K562 (cell line): ENCODE results near the gene MAPK13. TPM values are rescaled to one million over a fixed set of nuclear protein-coding genes. Genes with fewer than 3 reads are reported as not detected.

Source experiments
- ATAC-seq: fragments of 200-7000 bp; cut with Tn5 transposase; 3 replicates; pipeline ENCODE4 v1.9.1; 2020; ENCODE audit warnings: moderate library complexity
- BruUV-seq: library from RNA; stranded (reverse); fragments of 400-500 nt; replicated peaks from 2 replicates; lab custom pipeline; 2021; lab: Mats Ljungman, UMichigan
- CTCF ChIA-PET: fragments of 300-600 bp; formaldehyde crosslinking; extraction: SDS; loops from one replicate; lab custom pipeline; 2021; ENCODE audit warnings: low intra/inter-chr PET ratio; lab: Yijun Ruan, JAX
- POLR2A ChIA-PET: fragments of 300-600, 350-650 bp; sonication (Branson Sonifier 250); formaldehyde crosslinking; extraction: SDS; loops from one replicate; lab custom pipeline; 2021; ENCODE audit warnings: antibody characterized with exemption, inconsistent platforms; lab: Yijun Ruan, JAX
- DNase-seq, 4 experiments: peaks; one replicate each; pipeline versions ENCODE4 v3.0.0 to v3.0.0-alpha.2; 2011 to 2018; ENCODE audit warnings: low spot score in 3 of 4, mixed read lengths in 3 of 4; ENCODE audit errors: extremely low read depth in 1 of 4
- FAIRE-seq: peaks from 2 replicates; lab custom pipeline; 2011; peaks lifted over from hg19 to GRCh38; lab: Jason Lieb, UNC
- H2AFZ ChIP-seq: 2 replicates; pipeline ENCODE4 v1.6.0; 2011; ENCODE audit warnings: low read depth, low read length, control low read depth, inconsistent platforms
- H3K27ac ChIP-seq: fragments of 200-600 bp; 3 replicates; pipeline ENCODE4 v1.8.0; 2011; ENCODE audit warnings: low read depth, mild to moderate bottlenecking, control low read depth, inconsistent platforms, low read length, moderate library complexity, mixed read lengths; ENCODE audit errors: extremely low read depth
- H3K27me3 ChIP-seq, 2 experiments: fragments of 300-600 bp in 1 of 2; 2 replicates in 1 of 2; 3 replicates in 1 of 2; pipeline versions ENCODE4 v1.6.0 to v1.8.0; 2011; ENCODE audit warnings: inconsistent platforms in 2 of 2, low read length in 2 of 2, mild to moderate bottlenecking in 1 of 2, mixed read lengths in 1 of 2, moderate library complexity in 1 of 2; ENCODE audit not compliant: control insufficient read depth in 2 of 2, insufficient read depth in 2 of 2
- H3K36me3 ChIP-seq: fragments of 300-600 bp; 3 replicates; pipeline ENCODE4 v1.8.0; 2011; ENCODE audit warnings: mild to moderate bottlenecking, low read length, inconsistent platforms; ENCODE audit not compliant: control insufficient read depth, insufficient read depth
- H3K4me1 ChIP-seq, 2 experiments: fragments of 200-600 bp in 1 of 2; replicated peaks in 1 of 2; 2 replicates in 1 of 2; 3 replicates in 1 of 2; pipeline versions ENCODE4 v1.5.1 to v1.8.0; 2011; ENCODE audit warnings: inconsistent platforms in 2 of 2, low read length in 2 of 2, mild to moderate bottlenecking in 1 of 2, mixed read lengths in 1 of 2, moderate library complexity in 1 of 2; ENCODE audit not compliant: control insufficient read depth in 2 of 2, insufficient read depth in 2 of 2
- H3K4me2 ChIP-seq: 2 replicates; pipeline ENCODE4 v1.6.1; 2011; ENCODE audit warnings: low read length, control low read depth, inconsistent platforms, mixed read lengths; ENCODE audit not compliant: insufficient read depth
- H3K4me3 ChIP-seq: fragments of 200-600 bp; sonication (generic), shearing (Covaris generic); 2 replicates; pipeline ENCODE4 v1.5.1; 2016; ENCODE audit warnings: control low read depth, inconsistent platforms
- H3K79me2 ChIP-seq: fragments of 200-600 bp; 3 replicates; pipeline ENCODE4 v1.8.0; 2011; ENCODE audit warnings: low read length, inconsistent platforms; ENCODE audit not compliant: control insufficient read depth, insufficient read depth
- H3K9ac ChIP-seq, 2 experiments: 2 replicates each; pipeline versions ENCODE4 v1.6.0 to v1.6.1; 2011; ENCODE audit warnings: low read depth in 2 of 2, low read length in 2 of 2, control low read depth in 1 of 2, inconsistent platforms in 1 of 2, mild to moderate bottlenecking in 1 of 2, mixed read lengths in 1 of 2; ENCODE audit not compliant: insufficient read depth in 1 of 2
- H3K9me1 ChIP-seq: one replicate; pipeline ENCODE4 v1.6.0; 2011; ENCODE audit warnings: inconsistent platforms, mild to moderate bottlenecking, low read length, moderate library complexity; ENCODE audit not compliant: control insufficient read depth, insufficient read depth
- H3K9me3 ChIP-seq: replicated peaks from 2 replicates; pipeline ENCODE4 v1.5.1; 2011; ENCODE audit warnings: low read depth, low read length, inconsistent platforms; ENCODE audit not compliant: control insufficient read depth, insufficient read depth
- H4K20me1 ChIP-seq: replicated peaks from 2 replicates; pipeline ENCODE4 v1.6.1; 2011; ENCODE audit warnings: low read length, inconsistent platforms, mixed read lengths; ENCODE audit not compliant: control insufficient read depth, insufficient read depth
- BHLHE40 ChIP-seq: IDR thresholded peaks from 2 replicates; pipeline ENCODE4 v1.6.1; 2011; ENCODE audit warnings: low read length, improper control_type of control experiment
- DEAF1 ChIP-seq: fragments of 450-650 bp; formaldehyde crosslinking; IDR thresholded peaks from 2 replicates; pipeline ENCODE4 v1.4.0; 2020; ENCODE audit warnings: mild to moderate bottlenecking, moderate library complexity
- EGR1 ChIP-seq: fragments of 450-650 bp; conservative IDR thresholded peaks from 2 replicates; pipeline ENCODE4 v1.6.1; 2017; ENCODE audit warnings: mild to moderate bottlenecking
- EHMT2 ChIP-seq: fragments of 450-650 bp; IDR thresholded peaks from 2 replicates; pipeline ENCODE4 v1.6.1; 2018; ENCODE audit warnings: antibody characterized with exemption
- GATA2 ChIP-seq: sonication (generic); formaldehyde crosslinking; IDR thresholded peaks from 2 replicates; pipeline ENCODE4 v1.4.0; 2020; ENCODE audit warnings: mild to moderate bottlenecking, missing genetic modification reagents
- HDGF ChIP-seq: fragments of 450-650 bp; IDR thresholded peaks from 2 replicates; pipeline ENCODE4 v1.6.1; 2016
- HNRNPK ChIP-seq: fragments of 200-400 bp; formaldehyde crosslinking; IDR thresholded peaks from one replicate; pipeline ENCODE4 v1.6.1; 2018; ENCODE audit warnings: mild to moderate bottlenecking, low read depth, low read length; ENCODE audit not compliant: poor library complexity, severe bottlenecking
- JUND ChIP-seq, 2 experiments: IDR thresholded peaks; 2 replicates in 1 of 2; 3 replicates in 1 of 2; pipeline ENCODE4 v1.6.1; 2011; ENCODE audit warnings: borderline replicate concordance in 2 of 2, low read depth in 2 of 2, low read length in 2 of 2, improper control_type of control experiment in 1 of 2, missing biosample characterization in 1 of 2, missing genetic modification characterization in 1 of 2, missing genetic modification reagents in 1 of 2
- MEF2D ChIP-seq: conservative IDR thresholded peaks from 2 replicates; pipeline ENCODE4 v1.6.1; 2016; ENCODE audit warnings: low read depth, missing genetic modification characterization, missing compliant biosample characterization
- MLLT1 ChIP-seq, 2 experiments: fragments of 450-650 bp; IDR thresholded peaks; 2 replicates each; pipeline ENCODE4 v1.6.1; 2016
- MNT ChIP-seq, 2 experiments: fragments of 450-650 bp; conservative IDR thresholded peaks; 2 replicates each; pipeline ENCODE4 v1.6.1; 2017; ENCODE audit warnings: mild to moderate bottlenecking in 2 of 2, moderate library complexity in 2 of 2
- NFRKB ChIP-seq: fragments of 450-650 bp; IDR thresholded peaks from 2 replicates; pipeline ENCODE4 v1.6.1; 2016; ENCODE audit warnings: low read depth
- ZNF217 ChIP-seq: sonication (generic); formaldehyde crosslinking; IDR thresholded peaks from 2 replicates; pipeline ENCODE4 v1.8.0; 2022; ENCODE audit warnings: mild to moderate bottlenecking, missing genetic modification reagents
- ZNF551 ChIP-seq: fragments of 250-450 bp; sonication (Bioruptor Pico); IDR thresholded peaks from 2 replicates; pipeline ENCODE4 v1.5.0; 2021; ENCODE audit warnings: mild to moderate bottlenecking, moderate library complexity
- ZNF696 ChIP-seq: fragments of 250-450 bp; sonication (Bioruptor Pico); conservative IDR thresholded peaks from 2 replicates; pipeline ENCODE4 v1.4.0; 2020; ENCODE audit warnings: mild to moderate bottlenecking, moderate library complexity
- WGBS: fragments of 100-300 bp; shearing (Covaris generic); methylation state at CpG from one replicate; pipeline ENCODE4 v1.1.6; 2016; ENCODE audit warnings: low coverage, mixed read lengths; ENCODE audit not compliant: insufficient coverage; ENCODE audit errors: missing lambda C conversion rate; 5-methylcytosine and 5-hydroxymethylcytosine counted together
- in situ Hi-C: fragments of 300-500 bp; cut with MboI; formaldehyde crosslinking; loops from 4 replicates; pipeline ENCODE4 v1.15.0; 2018; ENCODE audit warnings: inconsistent platforms, mixed read lengths
- intact Hi-C: fragments of 100-400 bp; cut with micrococcal nuclease; formaldehyde crosslinking; loops from 2 replicates; pipeline ENCODE4 v1.14.2; 2022
- polyA plus RNA-seq, 8 experiments: library from polyadenylated mRNA; depleted of rRNA in 4 of 8; stranded (reverse) in 5 of 8; unstranded in 3 of 8; fragments of >200 nt; fragmentation: Nextera tagmentation in 2 of 8; fragmentation: Illumina TruSeq in 1 of 8; extraction: Ambion mirVana in 2 of 8; extraction: Trizol in 1 of 8; gene quantifications; 2 replicates each; pipeline versions ENCODE4 v1.2.1 to v1.2.3, GENCODE V29; 2011 to 2014; ENCODE audit warnings: inconsistent platforms in 1 of 8, missing spikeins in 1 of 8
- total RNA-seq, 7 experiments: library from RNA; depleted of rRNA in 6 of 7; stranded (reverse); fragments of >200 nt in 6 of 7; fragmentation: Illumina TruSeq in 2 of 7; extraction: Trizol in 2 of 7; gene quantifications; 2 replicates each; pipeline versions ENCODE4 v1.2.1 to v1.2.3, GENCODE V29; 2011 to 2021; ENCODE audit warnings: low replicate concordance in 1 of 7

Gene MAPK13
- total and polyA plus RNA-seq, 9 of the 15 experiments (the other 6 are each of a cell fraction or from before 2014, with no cell fraction given) = 0.03 to 2.3 (median 0.48) TPM; not detected in 1

- TF ChIP-seq DEAF1 (CRISPR knock-in tag) = no peak
- TF ChIP-seq HNRNPK = no peak
- TF ChIP-seq ZNF551 (CRISPR knock-in tag) = no peak
- TF ChIP-seq ZNF217 (CRISPR knock-in tag) = no peak
- TF ChIP-seq HDGF = no peak
- TF ChIP-seq GATA2 (CRISPR knock-in tag) = no peak
Measured at GRCh38 chr6:36126121-36126520, 4.2 kb upstream of the MAPK13 start (continued).

- no peak overlapping the region for H3K4me3 ChIP-seq
- ATAC-seq (no peak), DNase-seq (peak in 1 of 4 experiments; percentile 39), FAIRE-seq (peak; percentile 40)
- H3K9me3 ChIP-seq = no peaks in the 10 kb centered on the region
- BruUV-seq = no TSS peak
- in situ Hi-C loops = no loop called here
- H3K36me3 ChIP-seq = no peaks in the 10 kb centered on the region
- H3K9ac ChIP-seq = peak overlapping the region in 1 of 2 experiments; percentile 21; a peak in 2 of 4 replicates
- H3K9me1 ChIP-seq = no peaks in the 10 kb centered on the region
- POLR2A ChIA-PET = interaction anchor here (0.6 to 1.0 kb wide), 4 partner anchors 15 to 89 kb away, joined by 3 read pairs; no protein-coding TSS in a partner anchor
- CTCF ChIA-PET = no interaction called here
- H3K4me1 ChIP-seq = peaks cover 38 to 44% of the 10 kb centered on the region in 2 experiments
- no peaks in the 10 kb centered on the region for H3K27me3 ChIP-seq
- H3K27ac ChIP-seq = peak overlapping the region; percentile 69; the same call in 2 of the 3 replicates
- no peaks in the 10 kb centered on the region for H3K79me2 ChIP-seq
- intact Hi-C loops = no loop called here
- 58% methylated on average over 10 of the region's 10 CpGs for WGBS
- peak overlapping the region; percentile 74 for H2AFZ ChIP-seq
- H3K4me2 ChIP-seq = no peak overlapping the region
- H4K20me1 ChIP-seq = no peaks in the 10 kb centered on the region
- TF ChIP-seq BHLHE40 (0 out of 2 replicates have a peak, but pooled peaks have one; percentile 12), MEF2D (tag) (no peak), EGR1 (peak; percentile 44), ZNF696 (no peak), MLLT1 (IDR thresholded peaks at IDR 0.05) (0 out of 4 replicates have a peak, but pooled peaks of 1 of the 2 experiments have one; percentile 17), NFRKB (0 out of 2 replicates have a peak, but pooled peaks have one; percentile 30), EHMT2 (peak; percentile 65; the same call in 1 of the 2 replicates), MNT (conservative IDR thresholded peaks at IDR 0.05) (0 out of 4 replicates have a peak, but pooled peaks of 1 of the 2 experiments have one; percentile 32), JUND (IDR thresholded peaks at IDR 0.05; ENCODE audit: borderline replicate concordance, low read depth, low read length) (peak; percentile 8; the same call in 1 of the 2 replicates), JUND (tag; IDR thresholded peaks at IDR 0.05; ENCODE audit: borderline replicate concordance, low read depth, low read length) (no peak)
Measured at GRCh38 chr6:36126553-36127458, 3.5 kb upstream of the MAPK13 start.
